Heart left ventricle (tissue), 16 donors: ENCODE data around the gene PSMB1. TPM values are rescaled to one million over a fixed set of nuclear protein-coding genes. Genes with fewer than 3 reads are reported as not detected.

Source experiments
- ATAC-seq, 4 donors: fragments of 200-7000 bp; cut with Tn5 transposase; one replicate each; pipeline ENCODE4 v1.9.1; 2020 to 2022; ENCODE audit warnings: moderate library complexity in 4 of 4, mild to moderate bottlenecking in 3 of 4, moderate number of reproducible peaks in 1 of 4
- DNase-seq, 5 donors: peaks; one replicate each; pipeline ENCODE4 v3.0.0-alpha.2; 2020
- H3K27ac ChIP-seq, 12 donors: fragments of 200-600 bp; sonication (generic) in 4 of 12; one replicate each; pipeline versions ENCODE4 v1.5.0 to v1.8.0; 2016 to 2022; ENCODE audit warnings: mild to moderate bottlenecking in 2 of 12
- H3K27me3 ChIP-seq, 9 donors: fragments of 200-600 bp; sonication (generic) in 2 of 9; one replicate each; pipeline versions ENCODE4 v1.5.1 to v1.8.0; 2016 to 2022; ENCODE audit warnings: mild to moderate bottlenecking in 3 of 9
- H3K36me3 ChIP-seq, 9 donors: fragments of 200-600 bp; sonication (generic) in 2 of 9; one replicate each; pipeline versions ENCODE4 v1.5.0 to v1.8.0; 2018 to 2022; ENCODE audit warnings: mild to moderate bottlenecking in 2 of 9
- H3K4me1 ChIP-seq, 12 donors: fragments of 200-600 bp; sonication (generic) in 4 of 12; one replicate each; pipeline versions ENCODE4 v1.5.0 to v1.8.0; 2016 to 2022; ENCODE audit warnings: mild to moderate bottlenecking in 3 of 12
- H3K4me3 ChIP-seq, 12 donors: fragments of 200-600 bp; sonication (generic) in 4 of 12; one replicate each; pipeline versions ENCODE4 v1.5.0 to v1.8.0; 2017 to 2022; ENCODE audit warnings: mild to moderate bottlenecking in 9 of 12, moderate library complexity in 4 of 12
- H3K9me3 ChIP-seq, 12 donors: fragments of 200-600 bp; sonication (generic) in 4 of 12; one replicate each; pipeline versions ENCODE4 v1.5.0 to v1.8.0; 2016 to 2022; ENCODE audit warnings: mild to moderate bottlenecking in 1 of 12
- CTCF ChIP-seq, 12 donors: fragments of 200-600 bp; sonication (generic) in 4 of 12; IDR thresholded peaks; one replicate each; pipeline versions ENCODE4 v1.5.0 to v1.8.0; 2018 to 2022; ENCODE audit warnings: antibody characterized with exemption in 12 of 12, mild to moderate bottlenecking in 5 of 12
- POLR2A ChIP-seq, 2 donors: fragments of 450-650 bp; IDR thresholded peaks; one replicate each; pipeline ENCODE4 v1.6.1; 2017; ENCODE audit warnings: antibody characterized with exemption in 2 of 2, mild to moderate bottlenecking in 2 of 2, moderate library complexity in 2 of 2
- WGBS, 4 donors: extraction: QIAGEN DNeasy Blood & Tissue Kit in 2 of 4; methylation state at CpG; one replicate each; pipeline versions ENCODE4 v1.1.5 to v1.1.7; 2013 to 2018; 5-methylcytosine and 5-hydroxymethylcytosine counted together
- intact Hi-C, 10 donors: fragments of 100-400 bp; cut with DNase I; formaldehyde crosslinking; loops; one replicate each; pipeline versions ENCODE4 v1.11.1 to v1.14.2; 2022
- polyA plus RNA-seq, 2 donors: library from polyadenylated mRNA; stranded (reverse); fragments of 200-250 nt; gene quantifications; one replicate each; pipeline ENCODE4 v1.2.3, GENCODE V29; 2013
- total RNA-seq, 9 donors: library from RNA; depleted of rRNA in 2 of 9; stranded (reverse); fragments of >200 nt in 2 of 9; fragmentation: NEBNext Ultra II Directional in 3 of 9; extraction: Animal tissue kit (Norgen Biotek cat#: 25700) in 3 of 9; gene quantifications; one replicate each; pipeline versions ENCODE4 v1.1.0 to v1.2.4, GENCODE V29; 2016 to 2023
- donor health status: ischemic (EF 13 %, LVEDD 7.1; RV severe dilation, severe dysfunction).
- donor health status: healthy with polysubstance abuse.
- donor health status: DM: no; HTN: yes; CAD: no.
- donor health status: DM: no; HTN: no; CAD: no.
- donor health status: ischemic (EF 25% LVEDD 6.9; RV normal size, moderate dysfunction).
- donor health status: ischemic (EF 25% LVEDD 5.7; RV mildly dilated, moderate dysfunction).
- donor health status: healthy.
- donor health status: DM: yes; HTN: yes; CAD: no.
- donor health status: ischemic (EF 35%, LVEDD 5.7; RV mildly dilated, moderate dysfunction).
- donor health status: nonischemic (EF 11% LVEDD 7.7; RV severe dilation, severe dysfunction).
- donor health status: DM: yes; HTN: yes; CAD: no.
- donor health status: PGD.
- donor health status: ischemic (EF 29% LVEDD 5.4; RV normal size, mild dysfunction).
- donor health status: nonischemic (EF 23%, LVEDD 6.1; RV moderate dilation, normal function).

The PSMB1 gene
- total and polyA plus RNA-seq, 11 donors: 124 to 313 (median 146) TPM

GRCh38 chr6:170489836-170490235, 63.3 kb downstream of the PSMB1 start:
- 60 to 77% (median 69%) methylated on average over 3 of the region's 3 CpGs for WGBS, 4 donors
- Histone ChIP-seq H3K27ac (no peak overlapping the region), H3K27me3 (no peaks in the 10 kb centered on the region), H3K4me3 (no peak overlapping the region), H3K36me3 (no peaks in the 10 kb centered on the region), H3K9me3 (no peaks in the 10 kb centered on the region), H3K4me1 (no peaks in the 10 kb centered on the region)
- DNase-seq (no peak), ATAC-seq (no peak)
- TF ChIP-seq CTCF (IDR thresholded peaks at IDR 0.05) (no peak), POLR2A (IDR thresholded peaks at IDR 0.05) (no peak)
- intact Hi-C loops: no loop called here

GRCh38 chr6:170487707-170488329, 65.3 kb downstream of the PSMB1 start:
- 74 to 92% (median 82%) methylated on average over 4 of the region's 4 CpGs for WGBS, 4 donors
- Histone ChIP-seq H3K36me3 (no peaks in the 10 kb centered on the region), H3K9me3 (peaks cover 0 to 9% (median 0%) of the 10 kb centered on the region in 12 donors), H3K4me1 (no peaks in the 10 kb centered on the region), H3K27ac (no peak overlapping the region), H3K27me3 (no peaks in the 10 kb centered on the region), H3K4me3 (no peak overlapping the region)
- no peak for DNase-seq
- ATAC-seq: no peak
- intact Hi-C loops: no loop called here
- TF ChIP-seq CTCF (IDR thresholded peaks at IDR 0.05) (no peak), POLR2A (IDR thresholded peaks at IDR 0.05) (no peak)

- Histone ChIP-seq H3K9me3 (peaks cover 0 to 9% (median 0%) of the 10 kb centered on the region in 12 donors), H3K36me3 (no peaks in the 10 kb centered on the region), H3K4me3 (no peak overlapping the region), H3K4me1 (peaks cover 0 to 7% (median 1%) of the 10 kb centered on the region in 12 donors), H3K27ac (no peak overlapping the region), H3K27me3 (no peaks in the 10 kb centered on the region)
- 80 to 88% (median 84%) methylated on average over 5 of the region's 5 CpGs for WGBS, 4 donors
- TF ChIP-seq CTCF (IDR thresholded peaks at IDR 0.05): no peak
- TF ChIP-seq POLR2A (IDR thresholded peaks at IDR 0.05): no peak
- ATAC-seq (no peak), DNase-seq (no peak)
- intact Hi-C loops: no loop called here
Measured at GRCh38 chr6:170485159-170485558, 67.9 kb downstream of the PSMB1 start.

Other genes starting within 250 kb of the PSMB1 start
- gene FAM120B, start 246.5 kb downstream of the PSMB1 start, total RNA-seq: 10 to 100 TPM; 12.1 to 29.4 (median 19.9) TPM
- 1 to 10 TPM; 6.6 to 7.3 TPM for gene FAM120B, start 246.5 kb downstream of the PSMB1 start, polyA plus RNA-seq
- 10 to 100 TPM in 2 of 9 donors, 1 to 10 TPM in 7; 6.5 to 19.1 (median 8.9) TPM for gene TBP, start 1.1 kb upstream of the PSMB1 start, total RNA-seq
- gene TBP, start 1.1 kb upstream of the PSMB1 start, polyA plus RNA-seq: 1 to 10 TPM; 6.7 to 8.8 TPM
- 10 to 100 TPM; 29.9 to 51.4 (median 37.4) TPM for gene PDCD2, start 31.3 kb upstream of the PSMB1 start, total RNA-seq
- 10 to 100 TPM; 25.3 to 55.5 TPM for gene PDCD2, start 31.3 kb upstream of the PSMB1 start, polyA plus RNA-seq